HG03064 (cell line): ENCODE results near the gene MBOAT2.

ENCODE experiments used
- ATAC-seq: cut with Tn5 transposase; IDR thresholded peaks from one replicate; pipeline ENCODE4 v1.9.1; 2021; ENCODE audit warnings: low read depth; ENCODE audit not compliant: unreplicated experiment

MBOAT2 gene

DNA sequence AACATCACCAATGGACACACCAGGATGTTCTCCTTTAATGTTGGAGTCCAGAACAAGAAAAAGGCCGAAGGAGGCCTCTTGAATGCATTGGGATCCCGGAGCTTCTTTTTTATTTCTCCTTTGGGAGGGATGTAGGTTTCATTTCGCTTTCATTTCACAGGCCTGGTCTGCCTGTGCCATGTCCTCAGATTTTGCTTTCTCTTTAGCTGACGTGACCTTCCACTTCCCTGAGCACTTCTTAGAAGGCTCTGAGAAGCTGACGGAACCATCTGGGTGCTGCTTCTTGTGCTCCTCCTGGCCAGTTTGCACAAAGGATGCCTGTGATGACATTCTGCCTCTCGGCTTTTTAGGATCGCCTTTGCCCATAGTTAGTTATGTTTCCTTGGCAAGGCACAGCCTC, 15.1 kb upstream of the MBOAT2 start:
- no peak for ATAC-seq

DNA sequence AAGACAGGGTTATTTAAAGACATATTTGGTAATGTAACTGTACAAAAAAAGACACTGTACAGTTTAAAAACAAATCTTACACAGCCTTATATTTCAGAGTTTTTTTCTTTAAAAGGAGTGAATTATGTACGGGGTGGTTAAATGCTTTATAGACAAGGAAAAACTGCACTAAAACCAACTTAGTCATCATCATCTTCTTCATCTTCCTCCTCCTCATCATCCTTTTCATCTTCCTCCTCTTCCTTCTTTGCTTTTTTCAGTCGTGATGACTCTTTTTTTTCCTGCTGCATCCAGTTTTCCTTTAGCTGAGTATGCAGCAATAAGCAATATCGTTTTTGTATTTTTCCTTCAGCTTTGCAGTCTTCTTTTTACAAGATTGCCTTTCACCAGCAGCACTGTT, 14.6 kb upstream of the MBOAT2 start:
- no peak for ATAC-seq

DNA sequence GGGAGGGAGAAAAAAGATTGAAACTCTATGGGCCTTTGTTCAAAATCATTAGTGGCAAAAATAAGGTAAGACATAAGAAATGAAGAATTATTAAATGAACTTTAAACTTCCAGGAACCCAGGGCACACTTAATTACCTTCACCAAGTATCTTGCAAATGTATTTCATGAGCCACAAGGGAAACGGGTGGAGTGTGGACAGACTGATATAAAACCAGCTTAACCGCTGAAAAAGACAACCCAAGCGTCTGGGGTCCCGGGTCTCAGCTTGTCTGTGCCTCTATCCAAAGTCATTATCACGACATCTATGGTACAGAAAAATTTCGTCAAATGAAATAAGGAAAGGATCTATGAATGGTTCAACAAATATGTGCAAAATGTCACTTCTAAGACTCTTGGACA, 13.9 kb upstream of the MBOAT2 start:
- ATAC-seq: no peak

DNA sequence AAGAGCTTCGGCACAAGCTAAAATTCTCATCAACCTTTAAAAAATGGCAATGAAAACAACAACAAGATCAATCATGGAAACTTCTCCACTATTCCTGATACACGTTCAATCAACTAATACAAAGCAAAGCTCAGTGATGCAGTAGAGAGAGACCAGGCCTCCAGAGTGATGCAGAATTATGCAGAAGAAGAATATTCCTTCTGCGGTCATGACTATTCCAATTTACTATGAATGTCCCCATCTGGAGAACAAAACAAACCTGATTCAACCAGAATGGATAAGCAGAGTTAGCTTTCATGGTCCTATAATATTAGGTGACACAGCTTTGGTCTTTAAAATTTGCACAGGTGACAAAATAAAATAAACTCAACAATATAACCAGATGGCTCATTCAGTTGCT, 12.5 kb upstream of the MBOAT2 start:
- no peak for ATAC-seq

DNA sequence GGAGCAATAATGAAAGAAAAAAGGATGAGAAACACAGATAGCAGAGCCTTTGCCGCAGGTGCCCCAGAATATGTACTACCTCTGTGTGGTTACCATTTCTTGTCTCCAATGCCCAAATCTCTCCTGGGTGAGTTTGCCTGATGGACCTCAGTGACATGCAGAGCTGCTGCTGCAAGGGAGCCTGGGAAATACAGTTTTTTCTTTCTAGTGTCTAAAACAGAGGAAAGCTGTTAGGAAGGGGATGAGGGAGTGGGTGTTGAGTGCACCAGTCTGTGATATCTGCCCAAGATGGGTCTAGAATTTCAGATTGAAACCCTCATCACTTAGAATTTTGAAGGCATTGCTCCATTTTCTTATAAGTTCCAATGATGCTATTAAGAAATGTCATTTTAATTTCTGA, 9.9 kb upstream of the MBOAT2 start:
- ATAC-seq: no peak

DNA sequence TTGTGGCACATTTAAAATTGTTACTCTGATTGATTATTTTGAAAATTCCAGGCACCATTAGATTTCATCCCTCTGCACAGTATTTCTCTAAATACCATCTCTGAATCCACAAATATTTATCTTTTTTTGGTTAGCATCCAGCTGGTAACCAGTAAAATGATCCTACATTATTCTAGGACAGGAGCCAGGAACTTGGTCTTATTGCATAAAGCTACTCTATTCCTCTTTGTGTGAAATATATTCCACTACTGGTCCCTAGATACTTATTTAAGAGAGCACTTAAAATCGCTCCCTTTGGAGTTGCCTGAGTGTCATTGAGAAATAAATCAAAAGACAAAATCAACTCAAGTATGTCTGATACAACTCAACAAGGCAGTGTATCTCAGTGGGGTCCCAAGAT, 7.4 kb upstream of the MBOAT2 start:
- no peak for ATAC-seq

DNA sequence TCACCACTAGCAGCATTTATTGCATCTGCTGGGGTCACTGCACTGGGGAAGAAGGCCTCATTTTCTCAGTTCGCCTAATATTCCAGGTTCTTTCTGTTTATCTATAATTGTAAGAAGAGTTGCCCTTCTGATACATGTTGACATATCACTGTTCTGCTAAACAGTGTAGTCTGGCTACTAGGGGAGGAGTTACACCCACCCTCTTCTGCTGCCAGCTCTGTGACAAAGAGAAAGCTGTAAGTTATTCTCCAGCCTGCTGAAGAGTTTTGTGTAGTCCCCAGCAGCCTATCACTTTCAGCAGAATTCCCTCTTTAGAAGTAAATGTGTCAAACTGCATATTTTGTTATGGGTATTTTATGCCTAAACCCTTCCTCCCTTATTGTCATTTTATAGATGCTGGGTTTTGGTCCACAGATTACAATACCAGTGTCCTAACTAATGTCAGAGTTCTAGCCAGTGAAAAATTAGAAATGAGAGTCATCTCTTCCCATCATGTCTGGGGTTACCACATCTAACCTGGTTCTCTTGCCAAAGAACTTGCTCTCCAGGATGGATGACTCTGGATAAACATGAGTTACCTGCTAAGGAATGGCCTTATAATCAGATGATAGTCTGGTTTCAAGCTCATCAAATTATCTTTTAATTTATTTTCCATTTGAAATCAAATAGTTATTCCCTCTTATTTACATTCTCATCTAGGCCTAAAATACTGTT, 5.6 kb upstream of the MBOAT2 start:
- no peak for ATAC-seq

DNA sequence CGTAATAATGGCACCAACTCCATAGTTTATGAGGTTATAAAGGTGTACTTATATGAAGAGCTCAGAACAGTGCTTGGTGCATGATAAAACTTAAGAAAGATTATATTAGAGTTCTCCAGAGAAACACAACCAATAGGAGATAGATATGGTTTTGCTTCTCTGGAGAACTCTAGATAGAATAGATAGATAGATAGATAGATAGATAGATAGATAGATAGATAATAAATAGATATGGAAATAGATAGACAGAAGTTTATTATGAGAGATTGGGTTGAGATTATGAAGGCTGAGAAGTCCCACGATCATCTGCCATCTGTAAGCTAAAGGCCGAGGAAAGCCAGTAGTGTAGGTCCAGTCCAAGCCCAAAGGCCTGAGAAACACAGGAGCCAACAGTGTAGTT, 2.9 kb upstream of the MBOAT2 start:
- ATAC-seq: no peak

DNA sequence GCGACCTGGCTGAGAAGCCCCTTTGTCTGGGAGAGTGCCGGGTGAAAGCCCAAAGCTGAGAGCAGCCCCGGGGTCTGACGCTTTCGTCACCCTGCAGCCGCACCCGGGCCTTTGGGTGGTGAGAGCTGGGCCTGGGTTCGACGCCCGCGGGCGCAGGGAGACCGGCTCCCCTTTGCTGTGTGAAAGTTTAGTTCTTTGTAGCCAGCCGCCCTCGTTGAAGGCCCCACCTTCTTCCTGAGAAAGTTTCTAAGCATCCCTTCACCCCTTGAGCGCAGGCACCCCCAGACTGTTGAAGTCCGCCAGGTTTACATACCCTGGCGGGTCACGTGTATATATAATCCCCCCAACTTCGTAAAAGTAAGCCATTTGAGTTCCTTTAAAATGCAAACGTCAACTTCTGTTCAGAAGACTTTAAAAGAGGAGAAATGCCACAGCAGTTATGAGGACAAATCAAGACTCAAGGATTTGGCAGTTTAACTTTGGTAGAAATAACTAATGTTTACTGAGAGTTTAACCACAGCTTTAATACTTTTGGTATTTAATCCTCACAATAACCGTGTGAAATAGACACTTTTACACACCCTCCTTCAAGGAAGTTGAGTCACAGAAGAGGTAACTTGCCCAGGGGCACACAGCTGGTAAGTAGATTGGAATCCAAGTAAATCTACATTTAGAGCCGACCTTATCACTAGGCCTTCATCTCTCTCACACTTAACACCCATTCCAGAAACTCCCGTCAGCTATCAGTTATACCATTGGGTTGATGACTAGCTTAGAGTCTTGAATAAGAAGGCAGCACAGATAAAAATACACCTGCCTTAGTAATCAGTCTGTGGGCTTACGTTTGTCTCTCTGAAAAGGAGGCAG, 1.1 kb upstream of the MBOAT2 start:
- ATAC-seq: no peak

DNA sequence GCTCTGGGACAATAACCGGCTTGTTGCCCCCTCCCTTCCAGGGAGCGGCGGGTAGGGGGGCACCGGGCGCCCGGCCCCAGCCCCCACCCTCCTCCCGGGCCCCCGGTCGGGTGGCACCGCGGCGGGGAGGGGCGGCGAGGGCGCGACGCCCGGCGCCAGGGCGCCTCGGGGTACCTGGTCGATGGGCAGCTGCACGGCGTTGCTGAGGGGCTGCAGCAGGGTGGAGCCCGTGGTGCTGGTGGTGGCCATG, 193 bp downstream of the MBOAT2 start:
- no peak for ATAC-seq

DNA sequence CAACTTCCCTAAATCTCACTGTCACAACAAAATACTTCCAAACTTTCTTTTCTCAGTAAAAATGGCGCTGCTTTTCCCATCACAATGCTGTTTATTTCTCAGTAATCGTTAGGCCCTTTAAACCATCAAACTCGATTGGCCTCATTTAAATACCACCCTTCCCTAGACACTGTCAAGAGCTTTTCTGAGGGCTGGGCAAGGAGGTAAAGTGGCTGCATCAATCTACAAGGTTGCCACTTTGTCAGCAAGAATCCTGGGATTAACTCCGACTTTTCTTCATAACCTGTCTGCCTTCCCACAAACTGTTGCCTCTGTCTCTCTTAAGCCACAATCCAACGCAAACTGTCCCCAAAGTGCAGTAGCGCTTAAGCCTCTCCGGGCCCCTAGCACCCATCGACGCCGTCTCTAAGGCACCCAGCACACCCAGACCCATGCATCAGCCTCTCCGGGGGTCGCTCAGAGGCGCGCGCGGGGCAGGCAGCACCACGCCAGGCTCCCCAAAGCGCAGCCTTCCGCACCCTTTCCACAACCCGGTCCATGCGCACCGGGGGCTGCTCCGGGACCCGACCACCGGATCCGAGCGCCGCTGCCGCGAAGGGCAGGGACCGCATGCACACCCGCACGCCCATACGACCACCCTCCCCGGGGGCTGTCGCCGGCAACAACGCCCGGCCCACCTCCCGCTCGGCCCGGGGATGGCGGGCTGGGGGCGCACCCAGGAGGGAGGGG, 683 bp downstream of the MBOAT2 start:
- peak; percentile 20 for ATAC-seq

DNA sequence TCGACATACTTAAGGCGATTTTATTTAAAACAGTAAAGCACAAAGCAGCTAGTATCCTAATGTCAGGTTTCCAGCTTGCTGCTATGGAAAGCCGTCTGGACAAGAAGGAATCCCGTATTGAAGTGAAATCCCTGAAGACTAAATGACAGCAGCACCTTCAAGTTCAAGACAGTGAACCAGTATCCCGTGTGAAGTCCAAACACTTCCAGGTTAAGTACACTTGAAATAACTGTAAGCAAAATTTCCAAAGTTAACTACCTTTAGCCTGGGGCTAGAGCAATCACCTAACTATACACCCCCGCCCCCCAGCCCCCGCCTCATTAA, 1.2 kb downstream of the MBOAT2 start:
- ATAC-seq: no peak

DNA sequence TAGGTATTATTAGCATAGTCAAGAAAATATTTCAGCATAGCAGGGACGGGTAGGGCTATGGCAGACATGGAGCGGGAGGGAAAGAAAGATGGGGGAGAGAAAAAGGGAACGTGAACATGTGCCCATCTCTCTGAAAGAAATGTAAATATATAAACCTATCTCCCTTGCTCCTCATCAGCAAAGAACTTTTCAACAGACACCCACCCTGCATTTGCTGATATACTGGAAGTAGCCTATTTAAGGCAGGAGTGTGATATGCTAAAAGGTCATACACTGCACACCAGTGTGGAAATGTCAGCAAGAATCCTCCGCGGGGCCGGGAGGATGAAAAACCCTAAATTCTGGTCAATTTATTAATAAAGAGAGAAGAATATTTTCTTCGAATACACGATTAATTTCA, 1.7 kb downstream of the MBOAT2 start:
- no peak for ATAC-seq

DNA sequence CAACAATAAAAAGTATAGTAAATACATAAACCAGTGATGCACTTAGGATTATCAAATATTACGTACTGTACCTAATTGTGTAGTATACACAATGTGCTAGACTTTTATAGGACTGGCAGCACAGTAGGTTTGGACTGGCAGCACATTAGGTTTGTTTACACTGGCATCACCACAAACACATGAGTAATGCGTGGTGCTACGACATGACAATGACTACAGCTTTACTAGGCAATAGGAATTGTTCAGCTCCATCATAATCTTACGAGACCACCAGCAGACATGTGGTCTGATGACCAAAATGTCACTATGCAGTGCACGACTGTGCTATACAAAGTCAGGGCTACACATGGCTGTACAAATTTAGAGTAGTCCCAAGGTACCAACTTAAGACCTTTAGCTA, 2.3 kb downstream of the MBOAT2 start:
- ATAC-seq: no peak

DNA sequence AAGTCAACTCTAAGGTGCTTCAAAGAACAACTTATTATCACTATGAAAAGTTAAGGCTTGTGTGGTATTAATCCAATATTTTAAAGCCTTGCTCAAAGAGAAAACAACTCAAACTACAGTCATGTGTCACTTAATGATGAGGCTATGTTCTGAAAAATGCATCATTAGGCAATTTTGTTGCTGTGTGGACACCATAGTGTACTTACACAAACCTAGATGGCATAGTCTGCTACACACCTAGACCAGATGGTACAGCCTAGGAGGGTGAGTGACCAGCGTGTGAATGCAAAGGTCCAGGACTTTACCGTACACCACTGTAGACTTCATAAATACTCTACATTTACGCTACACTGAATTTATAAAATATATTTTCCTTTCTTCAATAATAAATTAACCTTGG, 3.0 kb downstream of the MBOAT2 start:
- ATAC-seq: no peak

DNA sequence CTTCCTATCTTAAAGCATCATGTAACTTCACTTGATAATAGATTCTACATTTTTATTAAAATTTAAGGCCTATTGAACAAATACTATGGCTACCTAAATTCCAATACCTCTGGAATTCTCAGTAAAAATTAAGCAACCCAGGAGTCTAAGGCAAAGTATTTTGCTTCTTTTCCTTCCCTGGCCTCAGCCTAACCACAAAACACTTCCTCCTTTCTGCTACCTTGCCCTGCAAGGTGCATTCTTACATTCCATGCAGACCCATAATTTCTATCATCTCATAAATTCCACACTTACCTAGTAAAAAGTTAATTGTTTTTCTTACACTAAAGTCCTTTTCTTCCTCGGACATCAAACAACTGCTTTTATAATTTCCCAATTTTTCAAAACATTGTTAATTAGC, 3.7 kb downstream of the MBOAT2 start:
- no peak for ATAC-seq

DNA sequence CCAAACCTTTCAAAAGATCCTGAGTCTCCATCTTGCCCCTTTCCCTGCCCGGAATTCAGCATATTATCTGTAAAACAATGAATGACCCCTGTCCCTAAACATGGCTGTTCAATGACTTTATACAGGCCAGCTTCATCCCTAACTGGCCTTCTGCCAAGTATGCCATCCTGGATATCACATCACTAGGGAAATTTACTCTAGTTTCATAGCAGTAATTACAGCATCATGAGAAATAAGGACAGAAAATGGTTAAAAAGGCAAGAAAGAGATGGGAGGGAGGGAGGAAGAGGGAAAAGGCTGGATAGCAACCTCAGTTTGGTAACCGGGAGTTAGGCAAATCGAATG, 4.4 kb downstream of the MBOAT2 start:
- no peak for ATAC-seq

DNA sequence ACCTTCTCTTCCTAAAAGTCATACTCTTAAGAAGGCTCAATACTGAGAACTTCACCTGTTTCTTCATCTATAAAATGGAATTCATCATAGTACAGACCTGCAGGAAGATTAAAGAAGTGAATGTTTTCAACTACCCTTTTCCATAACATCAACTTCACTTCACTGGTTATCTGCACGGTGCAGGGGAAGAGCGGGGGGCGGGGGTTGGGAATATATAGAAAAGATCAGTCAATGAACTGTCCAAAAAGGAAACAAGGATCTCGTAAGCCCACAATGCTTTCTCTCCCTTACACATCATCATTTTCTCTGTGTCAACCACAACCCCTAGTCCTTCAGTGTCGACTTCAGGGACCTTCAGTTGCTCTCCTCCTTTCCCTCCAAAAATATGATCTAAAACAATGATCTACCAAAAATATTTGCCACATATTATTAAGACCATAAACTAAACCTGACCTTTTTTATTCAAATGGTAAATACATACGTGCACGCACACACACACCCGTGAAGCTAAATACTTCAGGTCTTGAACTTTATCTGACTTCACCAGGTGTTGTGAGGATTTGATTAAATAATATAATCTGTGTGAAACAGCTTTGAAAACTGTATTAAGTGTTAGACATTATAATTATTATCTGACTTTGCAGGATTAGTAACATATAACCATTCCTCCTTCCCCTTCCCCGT, 4.9 kb downstream of the MBOAT2 start:
- ATAC-seq: no peak

DNA sequence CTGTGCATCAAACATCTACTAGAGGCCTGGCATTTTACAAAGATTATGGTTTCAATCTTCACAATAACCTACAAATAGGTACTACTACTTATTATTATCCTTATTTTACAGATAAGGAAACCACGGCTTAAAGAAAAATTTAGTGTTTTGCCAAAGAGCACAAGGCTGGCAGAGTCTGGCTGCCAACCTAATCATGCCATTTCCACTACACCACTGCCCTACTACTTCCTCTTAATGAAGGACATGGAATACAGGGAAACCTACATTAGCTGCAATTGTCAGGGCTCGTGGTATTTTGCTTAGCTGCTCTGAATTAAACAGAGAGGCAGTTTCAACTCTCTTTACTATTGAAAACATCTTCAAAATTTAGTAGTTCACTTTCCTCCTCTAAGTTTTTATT, 5.9 kb downstream of the MBOAT2 start:
- ATAC-seq: no peak

DNA sequence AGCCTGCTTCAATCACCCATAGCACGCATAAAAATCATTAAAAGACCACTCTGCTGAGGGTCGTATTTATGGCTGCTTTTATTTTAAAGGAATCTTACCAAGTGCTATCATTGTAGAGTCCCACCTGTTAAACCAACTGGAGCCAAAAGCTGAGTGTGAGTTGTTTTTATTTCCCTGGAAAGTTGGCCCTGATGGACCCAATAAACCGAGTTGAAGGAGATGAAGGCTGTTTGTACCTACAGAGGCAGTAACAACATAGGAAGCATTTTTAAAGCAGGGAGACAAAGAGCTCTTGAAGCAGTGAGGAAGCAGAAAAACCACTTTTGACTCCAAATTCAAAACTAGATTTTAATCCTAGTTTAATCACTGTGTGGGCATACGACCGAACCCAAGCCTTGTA, 6.4 kb downstream of the MBOAT2 start:
- no peak for ATAC-seq

DNA sequence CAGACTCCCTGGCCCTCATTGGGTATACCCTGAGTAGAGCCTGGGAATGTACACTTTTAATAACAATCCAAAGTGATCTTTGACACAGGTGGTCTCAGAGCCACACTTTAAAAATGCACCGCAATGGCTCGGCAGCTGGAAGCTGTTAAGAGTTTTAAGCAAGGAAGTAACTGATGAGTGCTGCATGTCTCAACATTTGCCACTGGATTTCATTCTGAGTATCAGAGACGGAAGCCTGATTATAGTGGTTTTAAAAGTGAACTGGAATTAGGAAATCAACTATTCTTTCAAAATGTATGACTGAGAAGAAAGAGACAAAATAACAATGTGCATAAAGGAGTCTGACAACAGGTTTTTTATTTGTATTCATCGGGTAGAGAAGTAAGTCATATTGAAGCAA, 7.5 kb downstream of the MBOAT2 start:
- no peak for ATAC-seq

DNA sequence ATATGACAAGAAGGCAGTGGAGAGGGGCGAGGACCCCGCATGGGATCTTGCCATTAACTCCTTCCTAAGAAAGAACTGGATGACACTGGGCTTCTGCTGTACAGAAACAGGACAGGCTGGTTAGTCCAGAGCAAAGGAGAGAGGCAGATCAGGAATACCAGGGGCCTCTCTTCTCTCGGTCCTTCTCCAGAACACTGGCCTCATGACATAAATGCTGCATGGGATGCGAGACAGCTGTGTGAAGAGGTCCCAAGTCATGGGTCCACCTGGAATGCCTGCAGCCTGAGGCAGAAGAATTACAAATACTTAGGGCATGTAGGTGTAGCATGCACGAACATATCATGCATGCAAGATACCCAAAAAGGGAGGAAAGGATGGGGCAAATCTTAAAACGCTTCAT, 9.1 kb downstream of the MBOAT2 start:
- no peak for ATAC-seq
